CD4-positive, alpha-beta memory T cell (primary cell): Measurements from ENCODE around the gene HACD2. TPM values are rescaled to one million over a fixed set of nuclear protein-coding genes. Genes with fewer than 3 reads are reported as not detected.

ENCODE experiments used
- CTCF ChIA-PET: fragments of 350-600 bp; sonication (Branson Sonifier 250); formaldehyde crosslinking; loops from one replicate; lab custom pipeline; 2021; ENCODE audit warnings: inconsistent platforms; ENCODE audit not compliant: partially characterized antibody; lab: Charles Lee
- POLR2A ChIA-PET: fragments of 350-600 bp; sonication (Branson Sonifier 250); formaldehyde crosslinking; loops from one replicate; lab custom pipeline; 2021; ENCODE audit not compliant: partially characterized antibody; lab: Charles Lee
- DNase-seq, 5 donors: peaks; one replicate each; pipeline versions ENCODE4 v3.0.0 to v3.0.0-alpha.2; 2020 to 2022; ENCODE audit warnings: mixed read lengths in 1 of 5
- H3K27ac ChIP-seq: one replicate; pipeline ENCODE4 v1.7.0; 2013; ENCODE audit warnings: low read depth, low read length
- H3K27me3 ChIP-seq: 2 replicates; pipeline ENCODE4 v1.7.0; 2013; ENCODE audit warnings: mild to moderate bottlenecking, low read length, moderate library complexity; ENCODE audit not compliant: insufficient read depth
- H3K36me3 ChIP-seq: 2 replicates; pipeline ENCODE4 v1.7.0; 2013; ENCODE audit warnings: mild to moderate bottlenecking, low read length, moderate library complexity; ENCODE audit not compliant: insufficient read depth
- H3K4me1 ChIP-seq: 2 replicates; pipeline ENCODE4 v1.7.0; 2013; ENCODE audit warnings: mild to moderate bottlenecking, low read length, moderate library complexity; ENCODE audit not compliant: insufficient read depth
- H3K4me3 ChIP-seq, 2 donors: one replicate each; pipeline ENCODE4 v1.7.0; 2013; ENCODE audit warnings: low read length in 2 of 2, mild to moderate bottlenecking in 1 of 2
- H3K9me3 ChIP-seq, 2 donors: one replicate each; pipeline ENCODE4 v1.7.0; 2013; ENCODE audit warnings: low read length in 2 of 2, control low read depth in 1 of 2; ENCODE audit not compliant: control insufficient read depth in 1 of 2
- H3K27ac Mint-ChIP-seq, 7 donors: one replicate each; pipeline ENCODE4 v1.8.0; 2020 to 2021; ENCODE audit warnings: mixed read lengths in 7 of 7, mild to moderate bottlenecking in 6 of 7, inconsistent platforms in 3 of 7, moderate library complexity in 3 of 7
- H3K27me3 Mint-ChIP-seq, 2 donors: one replicate each; pipeline ENCODE4 v1.8.0; 2020 to 2021; ENCODE audit warnings: mixed read lengths in 2 of 2
- H3K36me3 Mint-ChIP-seq, 2 donors: one replicate each; pipeline ENCODE4 v1.8.0; 2020 to 2021; ENCODE audit warnings: mixed read lengths in 2 of 2, inconsistent platforms in 1 of 2, mild to moderate bottlenecking in 1 of 2
- H3K4me1 Mint-ChIP-seq, 4 donors: one replicate each; pipeline ENCODE4 v1.8.0; 2020 to 2021; ENCODE audit warnings: mixed read lengths in 4 of 4, mild to moderate bottlenecking in 1 of 4
- H3K4me3 Mint-ChIP-seq, 8 donors: one replicate each; pipeline ENCODE4 v1.8.0; 2020 to 2021; ENCODE audit warnings: mixed read lengths in 8 of 8, mild to moderate bottlenecking in 7 of 8, moderate library complexity in 6 of 8, inconsistent platforms in 3 of 8
- H3K9me3 Mint-ChIP-seq, 8 donors: one replicate each; pipeline ENCODE4 v1.8.0; 2020 to 2021; ENCODE audit warnings: mixed read lengths in 8 of 8, mild to moderate bottlenecking in 5 of 8, inconsistent platforms in 3 of 8, moderate library complexity in 1 of 8
- intact Hi-C: fragments of 100-400 bp; cut with micrococcal nuclease; formaldehyde crosslinking; loops from one replicate; pipeline ENCODE4 v1.15.1; 2023
- polyA plus RNA-seq, 2 donors: library from polyadenylated mRNA; unstranded; fragments of 300-500 nt; fragmentation: Illumina TruSeq; gene quantifications; one replicate each; pipeline ENCODE4 v1.2.3, GENCODE V29; 2021
- total RNA-seq, 2 experiments: library from RNA; stranded (reverse); gene quantifications; one replicate each; pipeline ENCODE4 v1.2.3, GENCODE V29; 2021

HACD2 gene
- total and polyA plus RNA-seq, 4 experiments from 2014 or later = 26.0 to 38.0 (median 28.2) TPM

- Mint-ChIP-seq H3K9me3 (no peaks in the 10 kb centered on the region), H3K27ac (no peak overlapping the region), H3K27me3 (no peaks in the 10 kb centered on the region), H3K36me3 (peaks cover 34% of the 10 kb centered on the region in 2 donors), H3K4me3 (no peak overlapping the region), H3K4me1 (no peaks in the 10 kb centered on the region)
- Histone ChIP-seq H3K27me3 (no peaks in the 10 kb centered on the region), H3K9me3 (no peaks in the 10 kb centered on the region), H3K36me3 (peaks cover 14% of the 10 kb centered on the region), H3K27ac (no peak overlapping the region), H3K4me3 (no peak overlapping the region), H3K4me1 (no peaks in the 10 kb centered on the region)
- ChIA-PET POLR2A (no interaction called here), CTCF (no interaction called here)
- intact Hi-C loops = no loop called here
- no peak for DNase-seq
These were observed 81.7 kb downstream of the HACD2 start for GRCh38 chr3:123503203-123503602.

DNA sequence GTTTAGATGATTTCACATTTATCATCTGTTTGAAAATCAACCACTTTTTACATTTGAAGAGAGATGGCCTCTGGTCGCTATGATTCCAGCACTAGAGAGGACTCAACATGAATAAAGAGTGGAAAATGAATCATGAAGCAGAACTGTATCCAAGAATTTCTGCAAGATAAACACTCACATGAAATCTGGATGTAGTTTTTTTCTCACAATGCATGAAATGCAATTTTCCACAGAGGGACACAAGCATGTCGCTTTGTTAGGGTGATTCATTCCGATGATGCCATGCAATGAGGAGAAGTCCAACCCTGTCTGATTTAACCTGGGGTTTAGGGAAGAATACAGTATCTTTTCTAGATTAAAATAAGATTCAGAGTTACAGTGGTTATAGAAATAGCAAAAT lies 85.5 kb downstream of the HACD2 start:
- ChIA-PET CTCF (no interaction called here), POLR2A (no interaction called here)
- H3K27me3 ChIP-seq = no peaks in the 10 kb centered on the region
- DNase-seq = no peak
- no peak overlapping the region for H3K27ac ChIP-seq
- no peak overlapping the region for H3K4me3 ChIP-seq
- H3K36me3 ChIP-seq = peaks cover 26% of the 10 kb centered on the region
- intact Hi-C loops = no loop called here
- H3K9me3 Mint-ChIP-seq = no peaks in the 10 kb centered on the region
- H3K4me3 Mint-ChIP-seq = no peak overlapping the region
- no peak overlapping the region for H3K27ac Mint-ChIP-seq
- peaks cover 40 to 52% of the 10 kb centered on the region in 2 donors for H3K36me3 Mint-ChIP-seq
- H3K9me3 ChIP-seq = no peaks in the 10 kb centered on the region
- no peaks in the 10 kb centered on the region for H3K27me3 Mint-ChIP-seq
- no peaks in the 10 kb centered on the region for H3K4me1 Mint-ChIP-seq
- H3K4me1 ChIP-seq = no peaks in the 10 kb centered on the region

- peaks cover 44 to 57% of the 10 kb centered on the region in 2 donors for H3K36me3 Mint-ChIP-seq
These were observed 86.1 kb downstream of the HACD2 start for GRCh38 chr3:123498761-123499160.

GRCh38 chr3:123493912-123494311 lies 90.9 kb downstream of the HACD2 start:
- CTCF ChIA-PET = no interaction called here
- POLR2A ChIA-PET = no interaction called here

More at GRCh38 chr3:123498761-123499160, 86.1 kb downstream of the HACD2 start:
- Mint-ChIP-seq H3K9me3 (no peaks in the 10 kb centered on the region), H3K27me3 (no peaks in the 10 kb centered on the region), H3K27ac (no peak overlapping the region), H3K4me3 (no peak overlapping the region), H3K4me1 (no peaks in the 10 kb centered on the region)
- Histone ChIP-seq H3K4me3 (no peak overlapping the region), H3K27me3 (no peaks in the 10 kb centered on the region), H3K36me3 (peaks cover 26% of the 10 kb centered on the region), H3K27ac (no peak overlapping the region), H3K4me1 (no peaks in the 10 kb centered on the region), H3K9me3 (no peaks in the 10 kb centered on the region)
- intact Hi-C loops = no loop called here
- ChIA-PET CTCF (no interaction called here), POLR2A (interaction anchor here (0.7 kb wide), 1 partner anchor 10 kb away, joined by 3 read pairs; no protein-coding TSS in a partner anchor)
- DNase-seq = no peak

DNA sequence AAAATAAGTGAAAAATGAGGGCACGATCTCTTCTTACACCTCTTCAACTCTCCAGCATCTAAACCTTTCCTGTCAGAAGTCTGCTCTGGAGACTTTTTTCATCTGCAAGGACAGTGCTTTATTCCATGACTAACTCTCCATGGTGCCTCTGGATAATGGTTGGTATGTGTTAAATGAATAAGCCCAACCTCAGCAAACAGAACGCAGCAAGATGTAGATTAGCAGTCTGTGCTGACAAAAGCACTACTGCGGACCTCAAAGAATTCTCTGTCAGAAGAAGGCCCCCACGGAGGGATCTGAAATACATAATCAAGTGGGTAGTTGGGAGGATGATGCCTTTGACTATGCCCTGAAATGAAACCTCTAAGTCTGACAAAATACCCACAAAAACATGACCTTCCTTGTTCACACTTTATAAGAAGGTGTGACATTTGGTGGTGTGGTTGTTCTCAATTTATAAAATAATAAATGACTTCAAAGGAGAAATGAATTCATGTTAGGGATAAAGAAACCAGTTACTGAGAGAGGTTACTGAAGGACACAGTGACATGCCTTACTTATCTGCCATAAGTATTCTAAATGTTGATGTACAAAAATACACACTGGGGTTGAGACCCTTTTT lies 92.8 kb downstream of the HACD2 start:
- H3K9me3 ChIP-seq = no peaks in the 10 kb centered on the region
- Mint-ChIP-seq H3K36me3 (peaks cover 22 to 40% of the 10 kb centered on the region in 2 donors), H3K9me3 (no peaks in the 10 kb centered on the region), H3K27ac (peak overlapping the region in 6 of 7 donors; percentile 5 to 72 (median 48)), H3K4me3 (peak overlapping the region in 1 of 8 donors; percentile 48), H3K27me3 (no peaks in the 10 kb centered on the region), H3K4me1 (peaks cover 0 to 8% (median 2%) of the 10 kb centered on the region in 4 donors)
- no peak overlapping the region for H3K27ac ChIP-seq
- CTCF ChIA-PET = no interaction called here
- intact Hi-C loops = no loop called here
- no peak overlapping the region for H3K4me3 ChIP-seq
- no peaks in the 10 kb centered on the region for H3K4me1 ChIP-seq
- peak in 4 of 5 donors; percentile 1 to 12 (median 8) for DNase-seq
- peaks cover 2% of the 10 kb centered on the region for H3K36me3 ChIP-seq
- POLR2A ChIA-PET = no interaction called here
- no peaks in the 10 kb centered on the region for H3K27me3 ChIP-seq

More at GRCh38 chr3:123493912-123494311, 90.9 kb downstream of the HACD2 start:
- Mint-ChIP-seq H3K4me3 (no peak overlapping the region), H3K36me3 (peaks cover 36 to 55% of the 10 kb centered on the region in 2 donors), H3K27ac (no peak overlapping the region), H3K4me1 (peaks cover 0 to 8% (median 2%) of the 10 kb centered on the region in 4 donors), H3K27me3 (no peaks in the 10 kb centered on the region), H3K9me3 (no peaks in the 10 kb centered on the region)
- Histone ChIP-seq H3K27me3 (no peaks in the 10 kb centered on the region), H3K27ac (no peak overlapping the region), H3K36me3 (peaks cover 20% of the 10 kb centered on the region), H3K4me1 (no peaks in the 10 kb centered on the region), H3K9me3 (no peaks in the 10 kb centered on the region), H3K4me3 (no peak overlapping the region)
- no peak for DNase-seq
- intact Hi-C loops = no loop called here

DNA sequence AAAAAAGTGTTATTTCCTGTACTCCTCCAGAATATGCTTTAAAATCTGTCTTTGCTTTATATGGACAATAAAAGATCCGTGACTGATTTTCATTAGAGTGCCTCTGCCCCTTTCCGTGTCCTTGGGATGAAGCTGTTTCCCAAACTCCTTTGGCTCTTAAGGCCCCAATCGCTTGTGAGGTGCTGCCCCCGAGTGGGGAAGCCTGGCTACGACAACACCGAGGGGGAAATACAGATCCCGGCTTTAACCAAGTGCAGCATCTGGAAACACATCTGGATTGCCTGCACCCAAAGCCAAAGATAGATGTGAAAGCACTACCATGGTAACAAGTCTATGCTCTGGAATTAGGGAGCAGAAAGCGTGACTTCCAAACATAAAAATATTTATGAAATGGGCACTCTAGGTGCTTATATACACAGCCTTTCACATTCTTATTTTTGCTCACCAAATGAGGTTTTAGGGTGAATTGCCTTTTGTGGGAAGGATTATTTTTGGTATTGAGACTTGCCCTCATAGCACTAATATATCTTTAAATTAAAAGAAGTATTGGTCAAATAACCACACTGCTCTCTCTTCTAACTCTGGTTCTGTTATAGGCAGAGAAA lies 95.4 kb downstream of the HACD2 start:
- intact Hi-C loops = loop anchor here (2.0 kb wide), 1 partner anchor 161 kb away; no protein-coding TSS in a partner anchor
- H3K9me3 ChIP-seq = no peaks in the 10 kb centered on the region
- H3K36me3 ChIP-seq = no peaks in the 10 kb centered on the region
- Mint-ChIP-seq H3K4me1 (peaks cover 0 to 8% (median 2%) of the 10 kb centered on the region in 4 donors), H3K9me3 (peaks cover 0 to 1% (median 0%) of the 10 kb centered on the region in 8 donors), H3K36me3 (peaks cover 12 to 21% of the 10 kb centered on the region in 2 donors), H3K27me3 (peaks cover 0 to 1% of the 10 kb centered on the region in 2 donors), H3K4me3 (no peak overlapping the region), H3K27ac (no peak overlapping the region)
- DNase-seq = peak; percentile 11 to 43 (median 16)
- no peaks in the 10 kb centered on the region for H3K4me1 ChIP-seq
- no peaks in the 10 kb centered on the region for H3K27me3 ChIP-seq
- POLR2A ChIA-PET = interaction anchor here (0.7 kb wide), 1 partner anchor 9 kb away, joined by 3 read pairs; no protein-coding TSS in a partner anchor
- H3K4me3 ChIP-seq = no peak overlapping the region
- H3K27ac ChIP-seq = no peak overlapping the region
- CTCF ChIA-PET = interaction anchor here (0.7 to 1.4 kb wide), 8 partner anchors 12 to 64 kb away, joined by 3 to 7 read pairs (median 3); partner anchors contain the start of gene ADCY5
